ENCODE results near the gene FAAP20.

FAAP20 gene

DNA sequence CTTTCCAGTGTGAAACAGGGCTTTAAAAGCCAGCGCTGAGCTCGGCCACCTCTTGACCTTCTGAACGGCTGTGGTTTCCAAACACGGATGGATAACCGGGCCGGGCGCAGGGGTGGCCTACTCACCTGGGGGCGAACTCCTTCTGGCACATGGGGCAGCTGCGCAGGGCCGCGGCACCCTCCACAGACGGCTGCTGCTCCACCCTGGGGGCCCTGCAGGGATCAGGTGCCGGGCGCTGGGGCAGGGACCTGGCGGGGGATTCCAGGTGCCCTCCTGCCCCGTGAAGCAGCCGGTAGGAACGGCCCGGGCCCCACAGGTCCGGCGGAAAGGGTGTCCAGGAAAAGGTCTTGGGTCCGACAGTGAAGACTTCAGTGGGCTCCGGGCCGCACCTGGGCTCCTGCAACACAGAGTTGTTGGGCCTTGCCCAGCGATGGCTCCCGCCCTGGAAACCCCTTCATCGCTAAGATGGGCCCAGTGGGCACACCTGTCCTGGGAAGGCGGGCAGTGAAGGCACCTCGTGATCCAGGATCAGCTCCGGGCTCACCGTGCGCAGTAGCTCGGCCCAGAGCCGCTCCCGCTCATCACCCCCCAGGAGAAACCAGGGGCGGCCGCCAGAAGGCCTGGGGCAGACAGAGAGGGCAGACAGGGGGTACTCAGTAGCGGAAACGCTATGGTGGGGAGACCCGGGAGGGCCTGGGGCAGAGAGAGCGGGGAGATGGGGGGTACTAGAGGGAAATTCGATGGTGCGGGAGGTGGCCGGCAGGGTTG lies 874 bp downstream of the FAAP20 start:
- DNase-seq = no peak

DNA sequence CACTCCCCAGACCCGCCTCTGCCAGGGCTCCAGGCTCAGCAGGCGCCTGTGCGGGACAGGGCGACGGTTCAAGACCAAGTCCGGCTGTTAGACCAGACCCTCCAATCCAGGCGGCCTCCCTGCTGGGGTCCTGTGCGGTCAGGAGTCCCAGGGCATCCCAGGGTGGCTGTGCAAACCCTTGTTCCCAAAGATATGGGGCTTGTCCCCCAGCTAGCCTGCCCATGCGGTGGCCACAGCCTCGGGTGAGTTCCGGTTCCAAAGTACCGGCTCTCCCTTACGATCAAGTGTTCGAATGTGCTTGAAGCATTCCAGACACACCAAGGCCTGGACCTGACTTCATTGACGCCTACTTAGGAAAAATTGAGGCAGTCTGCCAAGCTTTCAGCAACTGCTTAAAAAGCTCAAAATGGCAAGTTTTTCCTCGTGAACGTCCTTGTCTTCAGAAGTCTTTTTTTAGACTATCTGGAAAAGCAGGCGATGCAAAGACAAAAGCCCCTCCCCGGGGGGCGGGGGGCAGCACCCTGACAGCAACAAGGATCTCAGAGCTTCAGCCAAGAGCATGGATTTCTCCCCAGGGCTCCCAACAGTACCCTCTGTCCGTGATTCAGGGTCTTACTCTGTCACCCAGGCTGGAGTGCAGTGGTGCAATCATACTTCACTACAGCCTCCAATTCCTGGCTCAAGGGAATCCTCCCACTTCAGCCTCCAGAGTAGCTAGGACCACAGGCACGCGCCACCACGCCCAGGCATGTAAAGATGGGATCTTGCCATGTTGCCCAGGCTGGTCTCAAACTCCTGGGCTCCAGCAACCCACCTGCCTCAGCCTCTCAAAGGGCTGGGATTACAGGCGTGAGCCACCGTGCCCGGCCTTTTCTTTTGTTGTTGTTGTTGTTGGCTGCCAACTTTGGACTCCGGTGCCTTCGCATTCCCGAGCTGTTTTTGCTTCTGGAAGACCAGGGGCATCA lies 2.3 kb downstream of the FAAP20 start:
- no peak for DNase-seq

DNA sequence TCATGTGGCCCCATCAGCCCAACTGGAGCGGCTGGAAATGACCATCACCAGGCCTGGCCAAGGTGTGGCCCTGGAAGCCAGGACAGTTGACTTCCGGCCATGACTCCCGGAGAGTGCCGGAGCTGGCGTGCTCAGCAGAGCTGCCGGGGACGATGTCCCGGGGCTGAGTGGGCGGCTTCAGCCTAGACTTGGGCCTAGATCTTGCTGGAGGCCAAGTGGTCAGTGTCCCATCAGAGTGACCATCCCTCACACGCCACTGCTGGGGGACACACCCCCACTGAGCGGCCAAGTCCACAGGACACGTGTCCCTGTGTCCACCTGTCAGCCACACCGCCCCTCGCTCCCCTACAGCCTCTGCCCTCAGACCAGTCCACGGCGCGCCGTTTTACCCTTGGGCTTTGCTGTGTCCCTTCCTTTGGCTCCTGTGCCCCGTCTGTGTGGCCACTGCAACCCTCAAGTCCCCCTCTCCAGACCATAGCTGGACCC lies 4.0 kb downstream of the FAAP20 start:
- DNase-seq = no peak

DNA sequence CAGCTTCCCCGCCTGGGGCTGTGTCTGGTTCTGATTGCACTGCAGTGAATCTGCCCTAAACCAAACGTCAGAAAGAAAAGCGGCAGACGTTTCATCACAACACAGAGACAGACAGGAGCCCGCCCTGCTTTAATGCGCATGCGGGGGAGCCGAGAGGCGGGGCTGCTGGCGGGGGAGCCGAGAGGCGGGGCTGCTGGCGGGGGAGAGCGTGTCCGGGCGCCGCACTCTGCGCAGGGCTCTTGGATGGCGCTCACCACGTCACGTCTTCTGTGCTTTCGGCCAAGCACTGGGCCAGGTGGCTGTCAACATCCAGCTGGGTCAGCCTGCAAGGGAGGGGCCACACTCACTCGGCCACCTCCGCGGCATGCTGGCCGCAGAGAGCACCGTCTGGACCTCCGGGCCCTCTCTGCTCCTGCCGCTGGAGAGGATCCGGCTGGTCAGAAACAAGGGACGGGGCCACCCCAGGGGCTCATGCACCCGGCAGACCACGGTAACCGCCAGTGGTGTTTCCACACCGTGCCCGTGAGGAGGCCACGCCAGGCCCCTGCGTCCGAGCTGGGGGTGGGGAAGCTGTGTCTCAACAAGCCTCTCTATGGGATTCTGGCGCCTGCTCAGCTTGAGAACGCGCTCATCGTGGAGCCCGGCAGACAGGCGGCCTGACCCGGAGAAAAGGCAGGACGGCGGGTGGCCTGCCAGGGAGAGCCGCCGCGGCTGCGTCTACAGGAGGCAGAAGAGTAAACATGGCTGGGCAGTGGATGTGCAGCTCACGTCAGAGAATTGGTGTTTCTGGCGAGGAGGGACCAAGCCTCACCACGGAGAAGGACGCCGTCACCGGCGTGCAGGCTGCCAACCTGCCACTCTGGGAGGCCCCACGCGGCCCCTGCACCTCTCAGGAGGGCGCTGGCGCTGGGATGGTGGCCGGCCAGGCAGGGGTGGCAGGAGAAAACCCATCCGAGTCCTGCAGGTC lies 4.8 kb downstream of the FAAP20 start:
- DNase-seq = peak; percentile 89

DNA sequence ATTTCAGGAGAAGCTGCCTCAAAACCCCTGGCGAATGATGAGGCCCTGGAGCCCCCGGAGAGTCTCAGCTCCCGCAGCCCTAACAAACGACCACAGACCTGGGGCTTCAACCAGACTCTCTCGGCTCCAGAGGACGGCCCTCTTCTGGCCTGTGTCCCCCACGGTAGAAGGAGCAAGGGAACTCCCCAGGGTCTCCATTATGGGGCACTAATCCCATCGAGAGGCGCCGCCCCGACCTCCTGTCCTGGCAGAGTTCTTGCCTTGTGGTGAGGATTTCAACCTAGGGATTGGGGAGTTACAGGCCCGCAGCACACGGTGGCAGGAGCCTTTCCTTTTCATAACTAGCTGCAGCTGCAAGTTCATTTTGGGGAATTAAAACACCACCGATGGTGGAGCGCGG lies 6.2 kb downstream of the FAAP20 start:
- no peak for DNase-seq

DNA sequence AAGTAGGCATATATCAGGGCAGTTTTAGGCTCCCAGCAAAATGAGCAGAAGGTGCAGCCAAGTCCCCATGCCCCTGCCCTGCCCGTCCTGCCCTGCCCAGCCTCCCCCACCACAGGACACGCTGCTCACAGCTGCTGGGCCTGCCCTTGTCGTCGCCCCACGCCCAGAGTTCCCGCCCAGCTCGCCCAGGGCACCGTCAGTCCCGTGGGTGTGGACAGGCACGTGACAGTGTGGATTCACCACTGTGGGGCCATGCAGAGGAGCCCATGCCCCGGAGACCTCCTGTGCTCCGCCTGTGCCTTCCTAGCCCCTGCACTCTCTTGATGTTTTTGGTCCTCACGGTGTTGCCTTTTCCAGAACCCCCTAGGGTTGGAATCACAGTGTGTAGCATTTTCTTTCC lies 7.0 kb downstream of the FAAP20 start:
- peak; percentile 51 for DNase-seq

DNA sequence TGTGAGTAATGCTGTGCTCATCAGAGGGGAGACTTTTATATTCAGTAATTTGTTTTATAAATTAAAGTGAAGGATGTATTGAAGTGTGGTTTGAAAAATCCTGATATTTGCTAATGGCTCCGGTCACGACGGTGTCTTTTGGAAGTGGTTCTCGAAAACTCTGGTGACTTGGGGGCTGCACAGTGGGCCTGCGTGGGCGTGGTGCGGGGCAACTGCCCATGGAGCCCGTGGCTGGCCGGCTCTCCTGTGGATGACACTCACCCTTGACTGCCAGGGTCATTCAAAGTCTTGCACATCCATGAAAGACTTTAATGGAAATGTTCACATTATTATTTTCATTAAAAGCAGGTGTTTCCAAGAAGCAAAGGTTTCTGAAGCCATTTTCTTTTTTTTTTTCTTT lies 7.7 kb downstream of the FAAP20 start:
- no peak for DNase-seq

DNA sequence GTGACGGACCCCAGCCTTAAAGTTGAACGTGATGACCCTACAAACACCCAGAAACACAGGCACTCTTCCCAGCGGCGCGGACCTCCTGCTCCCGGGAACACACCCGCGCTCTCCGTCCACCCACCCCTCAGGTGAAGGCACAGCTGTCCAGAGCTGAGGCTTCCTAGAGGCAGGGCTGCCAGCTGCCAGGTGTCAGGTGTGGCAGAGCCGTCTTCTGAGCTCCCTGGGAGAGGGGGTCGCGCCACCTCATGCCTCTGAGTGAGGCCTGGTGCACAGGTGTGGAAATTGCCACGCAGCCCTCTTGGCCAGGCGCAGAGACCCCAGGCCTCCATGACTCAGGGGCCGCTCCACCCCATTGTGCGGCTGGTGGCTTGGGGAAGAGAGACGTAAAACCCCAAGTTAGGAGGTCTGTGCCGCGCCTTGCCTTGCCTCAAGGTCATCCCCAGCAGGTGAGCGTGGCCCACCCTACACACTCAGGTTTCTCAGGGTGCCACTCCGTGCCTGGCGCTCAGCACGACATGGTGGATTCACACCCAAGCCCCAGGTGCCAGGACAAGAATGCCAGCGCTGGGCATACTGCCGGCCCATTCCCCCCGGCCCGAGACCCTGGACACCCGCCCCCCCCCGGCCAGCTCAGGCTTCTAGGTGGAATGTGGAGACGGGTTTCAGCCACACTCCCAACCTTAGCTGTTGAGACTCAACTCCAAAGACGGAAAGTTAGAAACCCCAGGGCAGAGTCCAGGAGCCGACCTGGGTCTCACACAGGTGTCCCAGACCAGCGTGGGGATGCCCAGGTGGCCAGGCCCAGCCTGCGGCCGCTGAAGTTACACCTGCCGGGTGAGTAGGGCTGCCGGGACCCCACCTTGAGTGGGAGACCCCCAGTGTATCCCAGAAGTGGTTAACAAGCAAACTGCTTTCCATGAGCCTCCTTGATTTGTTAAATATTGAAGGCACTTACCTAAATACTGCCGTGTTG lies 8.4 kb downstream of the FAAP20 start:
- DNase-seq = no peak

DNA sequence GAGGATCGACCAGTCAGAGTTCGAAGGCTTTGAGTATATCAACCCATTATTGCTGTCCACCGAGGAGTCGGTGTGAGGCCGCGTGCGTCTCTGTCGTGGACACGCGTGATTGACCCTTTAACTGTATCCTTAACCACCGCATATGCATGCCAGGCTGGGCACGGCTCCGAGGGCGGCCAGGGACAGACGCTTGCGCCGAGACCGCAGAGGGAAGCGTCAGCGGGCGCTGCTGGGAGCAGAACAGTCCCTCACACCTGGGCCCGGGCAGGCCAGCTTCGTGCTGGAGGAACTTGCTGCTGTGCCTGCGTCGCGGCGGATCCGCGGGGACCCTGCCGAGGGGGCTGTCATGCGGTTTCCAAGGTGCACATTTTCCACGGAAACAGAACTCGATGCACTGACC lies 9.6 kb downstream of the FAAP20 start:
- DNase-seq = no peak

DNA sequence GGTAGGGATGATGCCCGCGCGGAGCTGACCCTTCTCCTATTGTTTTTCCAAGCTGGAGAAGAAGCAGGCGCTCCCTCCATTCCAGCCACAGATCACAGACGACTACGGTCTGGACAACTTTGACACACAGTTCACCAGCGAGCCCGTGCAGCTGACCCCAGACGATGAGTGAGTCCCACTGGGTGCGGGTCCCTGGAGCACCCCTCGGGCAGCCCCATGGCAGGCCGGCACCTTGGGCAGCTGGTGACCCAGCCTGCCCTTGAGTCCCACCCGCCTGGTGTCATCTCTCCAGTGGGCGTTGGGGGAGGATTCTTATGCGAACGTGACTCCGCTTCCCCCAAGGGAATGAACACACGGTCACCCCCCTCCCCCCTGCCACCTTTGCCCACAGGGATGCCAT lies 10.0 kb downstream of the FAAP20 start:
- no peak for DNase-seq

DNA sequence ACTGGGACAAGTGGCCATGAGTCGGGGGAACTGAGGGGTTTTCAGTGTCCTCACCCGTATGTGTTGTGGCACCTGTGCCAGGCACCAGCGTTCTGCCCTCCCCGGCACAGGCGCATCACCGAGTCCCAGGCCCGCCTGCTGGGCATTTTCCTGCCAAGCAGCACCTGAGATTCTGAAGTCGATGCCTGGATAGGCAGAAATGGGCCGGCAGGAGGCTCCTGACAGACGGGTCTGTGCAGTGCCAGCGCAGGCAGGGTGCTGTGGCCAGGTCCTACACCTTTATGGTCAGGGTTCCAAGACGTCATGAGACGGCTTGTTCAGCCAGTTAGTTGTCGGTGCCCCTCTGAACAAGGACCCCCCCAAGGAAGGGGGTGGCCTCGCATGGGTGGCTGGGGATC lies 10.6 kb downstream of the FAAP20 start:
- no peak for DNase-seq

DNA sequence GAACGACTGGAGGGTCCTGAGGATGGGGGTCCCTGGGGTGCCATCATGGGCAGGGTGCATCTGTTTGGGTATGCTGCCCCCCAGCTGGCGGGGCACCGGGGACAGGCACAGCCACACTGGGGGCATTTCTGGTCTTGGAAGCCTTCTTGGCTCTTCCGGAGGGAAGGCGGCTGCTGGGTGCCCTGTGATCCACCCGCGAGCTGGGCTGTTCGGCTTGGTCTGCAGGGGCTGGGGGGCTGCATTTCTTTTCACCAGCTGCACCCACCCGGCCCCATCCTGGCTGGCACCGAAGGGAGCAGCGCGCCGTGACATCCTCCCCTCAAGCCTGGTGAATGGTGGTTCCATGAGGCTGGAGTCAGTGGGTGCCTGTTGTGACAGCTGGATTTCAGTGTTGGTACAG lies 12.2 kb downstream of the FAAP20 start:
- DNase-seq = no peak

DNA sequence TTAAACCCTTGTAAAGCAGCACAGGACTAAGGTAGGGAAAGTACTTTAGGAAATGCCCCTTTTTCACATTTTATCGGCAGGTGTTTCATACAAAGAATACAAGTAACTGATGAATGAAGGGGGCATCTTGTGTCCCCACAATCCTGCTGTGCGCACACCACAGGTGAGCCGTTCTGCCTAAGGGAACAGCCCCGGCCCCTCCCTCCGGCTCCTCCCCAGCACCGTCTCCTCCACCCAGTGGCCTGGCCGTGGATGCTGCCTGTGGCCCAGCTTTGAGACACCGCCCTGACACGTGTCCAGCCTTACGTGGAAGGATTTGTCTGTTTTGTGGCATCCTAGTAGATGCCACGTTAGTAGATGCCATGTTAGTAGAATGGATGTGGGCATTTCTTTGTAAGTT lies 12.8 kb downstream of the FAAP20 start:
- DNase-seq = no peak

DNA sequence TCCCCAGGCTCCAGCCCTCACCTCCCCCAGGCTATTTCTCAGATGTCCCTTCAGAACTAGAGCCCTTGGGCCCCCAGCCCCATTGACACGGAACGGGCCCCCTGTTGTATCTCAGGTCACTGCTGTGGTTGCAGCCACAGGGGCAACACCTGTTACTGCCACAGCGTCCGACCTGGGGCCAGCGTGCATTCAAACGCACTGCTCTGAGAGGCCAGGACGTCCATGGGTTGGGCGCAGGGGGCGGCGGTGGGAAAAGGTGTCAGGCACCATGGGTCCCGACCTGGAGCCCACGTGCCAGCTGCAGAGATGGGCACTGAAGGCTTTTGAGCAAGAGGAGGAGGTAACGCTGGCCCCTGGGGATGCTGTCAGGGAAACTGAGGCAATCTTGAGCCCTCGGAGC lies 13.3 kb downstream of the FAAP20 start:
- no peak for DNase-seq

DNA sequence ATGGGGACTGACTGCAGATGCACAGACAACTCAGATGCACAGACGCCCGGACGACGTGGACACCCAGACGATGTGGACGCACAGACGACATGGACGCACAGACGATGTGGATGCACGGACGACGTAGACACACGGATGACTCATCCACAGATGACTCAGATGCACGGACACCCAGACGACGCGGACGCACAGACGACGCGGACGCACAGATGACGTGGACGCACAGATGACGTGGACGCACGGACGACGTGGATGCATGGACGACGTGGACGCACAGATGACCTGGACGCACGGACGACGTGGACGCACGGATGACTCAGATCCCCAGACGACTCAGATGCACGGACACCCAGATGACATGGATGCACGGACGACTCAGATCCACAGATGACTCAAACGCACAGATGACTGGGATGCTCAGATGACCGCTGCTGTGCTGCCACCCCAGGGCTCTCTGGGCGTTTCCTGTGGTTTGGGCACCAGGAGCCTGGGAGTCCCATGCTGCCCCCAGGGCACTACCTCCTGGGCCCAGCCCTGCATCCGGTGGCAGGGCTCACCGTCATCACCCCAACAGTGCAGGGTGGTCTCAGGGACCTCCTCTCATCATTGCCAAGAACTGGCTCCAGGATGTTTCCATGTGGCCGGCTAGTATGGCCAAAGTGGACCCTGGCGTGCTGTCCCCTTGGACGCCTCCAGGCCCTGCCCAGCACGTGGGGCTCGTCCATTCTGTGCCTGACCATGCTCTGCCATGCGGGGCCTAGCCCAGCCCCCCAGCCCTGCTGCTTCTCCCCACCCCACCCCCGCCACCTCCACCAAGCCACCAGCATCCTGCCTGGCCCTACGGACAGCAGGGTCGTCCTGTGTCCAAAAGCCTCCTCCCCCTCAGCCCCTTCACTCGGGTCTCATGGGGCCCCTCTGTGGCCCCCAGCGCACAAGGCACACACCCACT lies 14.0 kb downstream of the FAAP20 start:
- no peak for DNase-seq

DNA sequence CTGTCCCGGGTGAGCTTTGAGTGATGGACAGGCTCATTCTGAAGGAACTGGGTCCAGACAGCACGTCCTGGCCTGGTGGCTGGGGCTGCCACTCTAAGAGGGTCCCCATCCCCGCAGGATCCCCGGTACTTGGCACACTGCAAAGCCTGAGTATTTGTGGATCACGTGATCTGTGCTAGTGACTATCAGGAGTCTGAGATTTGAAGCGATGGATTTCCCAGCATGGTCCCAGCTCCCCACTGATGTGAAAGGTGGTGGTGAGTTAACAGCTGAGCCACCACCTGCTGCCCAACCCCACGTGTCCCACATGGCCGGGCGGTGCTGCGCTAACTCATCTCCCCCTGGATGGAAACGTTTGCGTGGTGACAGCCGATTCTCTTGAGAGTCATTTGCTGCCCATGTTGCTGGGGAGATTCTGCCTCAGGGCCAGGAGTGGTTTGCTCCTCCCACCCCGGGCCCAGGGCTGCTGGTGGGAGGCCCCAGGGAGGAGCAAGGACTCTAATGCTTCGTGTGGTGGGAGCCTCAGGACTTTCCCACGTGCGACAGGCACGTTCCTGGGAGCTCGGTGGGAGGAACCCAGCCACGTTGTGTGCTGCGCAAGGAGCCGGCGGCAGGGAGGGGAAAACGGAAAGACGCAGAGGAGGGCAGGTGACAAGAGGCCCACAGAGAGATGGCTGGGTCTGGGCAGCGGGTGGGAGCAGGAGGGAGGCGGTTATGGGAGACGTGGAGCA lies 15.1 kb downstream of the FAAP20 start:
- no peak for DNase-seq

DNA sequence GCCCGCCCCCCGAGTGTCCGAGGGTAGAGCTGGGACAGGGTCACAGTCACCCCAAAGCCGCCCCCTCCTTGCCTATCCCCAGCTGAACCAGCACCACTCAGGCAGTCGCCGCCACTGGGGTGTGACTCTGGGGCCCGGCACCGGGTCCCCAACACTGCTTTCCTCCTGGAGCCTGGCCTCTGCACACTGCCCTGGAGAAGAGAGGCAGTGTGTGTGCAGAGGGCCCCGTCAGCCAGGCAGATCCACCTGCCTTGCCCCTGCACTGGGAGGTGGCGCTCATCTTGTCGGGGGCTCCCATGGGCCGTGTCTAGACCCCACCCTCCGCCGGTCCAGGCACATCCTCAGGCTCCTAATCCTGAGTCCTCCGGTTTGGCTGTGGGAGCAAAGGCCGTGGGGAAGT lies 15.7 kb downstream of the FAAP20 start:
- no peak for DNase-seq

DNA sequence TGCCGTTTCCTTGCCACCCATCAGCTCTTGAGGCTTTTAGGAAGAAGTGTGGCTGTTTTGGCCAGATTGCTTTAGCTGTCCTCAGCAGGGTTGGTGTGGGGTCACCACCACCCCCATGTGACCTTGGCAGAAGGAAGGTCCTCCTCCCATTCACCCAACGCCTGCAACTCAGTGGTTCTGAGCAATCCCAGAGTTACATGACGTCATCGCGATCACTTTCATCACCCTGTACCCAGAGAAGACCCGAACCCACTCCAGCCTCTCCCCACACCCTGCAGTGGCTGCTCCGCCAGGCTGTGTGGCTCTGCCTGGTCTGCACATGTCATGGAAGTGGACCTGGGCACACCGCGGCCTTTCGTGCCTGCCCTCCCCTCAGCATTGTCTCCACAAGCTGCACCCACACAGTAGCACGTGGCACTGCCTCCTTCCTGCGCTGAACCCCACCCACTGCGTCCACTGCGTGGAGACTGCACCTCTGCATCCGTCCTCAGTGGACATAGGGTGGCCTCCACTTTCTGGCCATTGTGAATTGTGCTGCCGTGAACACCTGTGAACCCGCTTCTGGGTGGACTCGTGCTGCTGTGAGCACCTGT lies 16.5 kb downstream of the FAAP20 start:
- no peak for DNase-seq

DNA sequence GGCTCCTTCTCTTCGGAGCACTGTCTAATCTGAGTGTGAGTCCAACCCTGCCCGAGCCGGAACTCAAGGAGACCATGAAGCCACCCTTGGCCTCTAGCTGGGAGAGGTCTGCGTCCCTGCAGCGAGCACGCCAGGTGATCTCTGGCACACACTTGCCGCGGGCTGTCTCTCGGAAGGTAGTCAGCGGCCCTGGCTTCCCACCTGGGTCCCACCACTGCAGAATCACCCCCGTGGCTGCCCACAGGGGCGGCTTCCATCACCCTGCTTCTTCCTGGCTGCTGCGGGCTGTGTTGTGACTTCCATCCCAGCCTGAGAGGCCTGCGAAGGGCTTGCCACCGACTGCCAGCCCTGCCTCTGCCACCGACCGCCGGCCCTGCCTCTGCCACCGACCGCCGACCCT lies 17.0 kb downstream of the FAAP20 start:
- no peak for DNase-seq
